Adrenal gland (tissue), 19 donors: ENCODE data around the gene BFAR. TPM values are rescaled to one million over a fixed set of nuclear protein-coding genes. Genes with fewer than 3 reads are reported as not detected.

Experiments used
- DNase-seq, 7 donors: peaks; one replicate each; pipeline ENCODE4 v3.0.0-alpha.2; 2019 to 2020
- H3K27ac ChIP-seq, 5 donors: fragments of 200-600 bp; sonication (generic) in 4 of 5; 1 replicate in 3 of 5; 2 replicates in 2 of 5; pipeline versions ENCODE4 v1.5.1 to v1.8.0; 2016 to 2020; ENCODE audit warnings: mild to moderate bottlenecking in 1 of 5
- H3K27me3 ChIP-seq: fragments of 200-600 bp; 2 replicates; pipeline ENCODE4 v1.8.0; 2021
- H3K36me3 ChIP-seq, 2 donors: fragments of 200-600 bp; replicated peaks in 1 of 2; 1 replicate in 1 of 2; 2 replicates in 1 of 2; pipeline versions ENCODE4 v1.5.1 to v1.8.0; 2018 to 2022
- H3K4me1 ChIP-seq, 2 donors: fragments of 200-600 bp; replicated peaks in 1 of 2; 1 replicate in 1 of 2; 2 replicates in 1 of 2; pipeline versions ENCODE4 v1.5.1 to v1.8.0; 2018 to 2021
- H3K4me3 ChIP-seq, 4 donors: fragments of 200-600 bp; sonication (generic) in 3 of 4; one replicate each; pipeline ENCODE4 v1.5.1; 2016 to 2018
- H3K9me3 ChIP-seq, 3 donors: fragments of 200-600 bp; sonication (generic) in 1 of 3; replicated peaks in 1 of 3; 1 replicate in 2 of 3; 2 replicates in 1 of 3; pipeline versions ENCODE4 v1.5.1 to v1.8.0; 2016 to 2021
- CTCF ChIP-seq, 6 experiments: fragments of 450-650 bp in 4 of 6; fragments of 200-600 bp in 2 of 6; sonication (generic) in 1 of 6; IDR thresholded peaks; 1 replicate in 5 of 6; 2 replicates in 1 of 6; pipeline versions ENCODE4 v1.5.1 to v1.8.0; 2016 to 2021; ENCODE audit warnings: antibody characterized with exemption in 6 of 6, mild to moderate bottlenecking in 2 of 6, moderate library complexity in 1 of 6
- POLR2A ChIP-seq, 2 donors: fragments of 450-650 bp; IDR thresholded peaks; one replicate each; pipeline ENCODE4 v1.6.1; 2017; ENCODE audit warnings: antibody characterized with exemption in 2 of 2, mild to moderate bottlenecking in 2 of 2, moderate library complexity in 1 of 2
- WGBS, 4 donors: extraction: QIAGEN DNeasy Blood & Tissue Kit in 2 of 4; methylation state at CpG; one replicate each; pipeline versions ENCODE4 v1.1.5 to v1.1.7; 2013 to 2017; 5-methylcytosine and 5-hydroxymethylcytosine counted together
- intact Hi-C, 2 donors: fragments of 100-400 bp; cut with DNase I; formaldehyde crosslinking; loops; one replicate each; pipeline versions ENCODE4 v1.14.1 to v1.15.0; 2022 to 2023
- long read RNA-seq, 10 donors: library from polyadenylated mRNA in 3 of 10; unstranded in 2 of 10; stranded (forward) in 1 of 10; transcript quantifications; one replicate each; pipeline ENCODE4 v2.0.0 and lab custom pipeline, GENCODE V29; 2021 to 2026
- polyA plus RNA-seq, 3 donors: library from polyadenylated mRNA; stranded (reverse); fragments of 200-250 nt in 2 of 3; fragments of 350-450 nt in 1 of 3; fragmentation: Illumina TruSeq in 1 of 3; extraction: RNeasy Lipid Tissue Mini Kit (QIAGEN cat#74804) in 1 of 3; gene quantifications; one replicate each; pipeline ENCODE4 v1.2.3, GENCODE V29; 2013 to 2014
- total RNA-seq, 9 donors: library from RNA; depleted of rRNA in 4 of 9; stranded (reverse); fragments of >200 nt in 4 of 9; fragments of 120-200 nt in 1 of 9; fragmentation: NEBNext Ultra II Directional in 1 of 9; extraction: Animal tissue kit (Norgen Biotek cat#: 25700) in 1 of 9; gene quantifications; one replicate each; pipeline versions ENCODE4 v1.1.0 to v1.2.4, GENCODE V29; 2013 to 2023
- donor health status: healthy with polysubstance abuse.
- donor health status: Bipolar disorder and iron deficiency.
- donor health status: DM: yes; HTN: yes; CAD: no.
- donor health status: DM: no; HTN: no; CAD: no.
- donor health status: DM: no; HTN: no; CAD: no.
- donor health status: DM: yes; HTN: yes; CAD: no.

BFAR gene, protein sequence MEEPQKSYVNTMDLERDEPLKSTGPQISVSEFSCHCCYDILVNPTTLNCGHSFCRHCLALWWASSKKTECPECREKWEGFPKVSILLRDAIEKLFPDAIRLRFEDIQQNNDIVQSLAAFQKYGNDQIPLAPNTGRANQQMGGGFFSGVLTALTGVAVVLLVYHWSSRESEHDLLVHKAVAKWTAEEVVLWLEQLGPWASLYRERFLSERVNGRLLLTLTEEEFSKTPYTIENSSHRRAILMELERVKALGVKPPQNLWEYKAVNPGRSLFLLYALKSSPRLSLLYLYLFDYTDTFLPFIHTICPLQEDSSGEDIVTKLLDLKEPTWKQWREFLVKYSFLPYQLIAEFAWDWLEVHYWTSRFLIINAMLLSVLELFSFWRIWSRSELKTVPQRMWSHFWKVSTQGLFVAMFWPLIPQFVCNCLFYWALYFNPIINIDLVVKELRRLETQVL
- total RNA-seq (10 to 100 TPM; 43.6 to 75.8 (median 59.7) TPM), polyA plus RNA-seq (10 to 100 TPM; 20.3 to 51.3 (median 33.5) TPM)
- long read RNA-seq, donor 1, transcript BFAR-201 (8 exons, 3,039 nt), result major isoform, 12 of 23 reads
- long read RNA-seq, donor 1, partial matches to known transcripts, result 9 of 23 reads
- long read RNA-seq, donor 1, other reads (novel, unspliced or antisense), result 0 of 23 reads
- long read RNA-seq, donor 2, partial matches to known transcripts, result 0 of 5 reads
- long read RNA-seq, donor 2, other reads (novel, unspliced or antisense), result 0 of 5 reads
- long read RNA-seq, donor 3, transcript BFAR-201 (8 exons, 3,039 nt), result major isoform, 11 of 16 reads
- long read RNA-seq, donor 3, transcript BFAR-203 (4 exons, 1,414 nt), result minor isoform, 5 of 16 reads
- long read RNA-seq, donor 3, partial matches to known transcripts, result 0 of 16 reads
- long read RNA-seq, donor 3, other reads (novel, unspliced or antisense), result 0 of 16 reads
- long read RNA-seq, donor 4, transcript BFAR-201 (8 exons, 3,039 nt), result major isoform, 12 of 32 reads
- long read RNA-seq, donor 4, transcript BFAR-210 (3 exons, 1,177 nt), result minor isoform, 5 of 32 reads
- long read RNA-seq, donor 4, transcript BFAR-203 (4 exons, 1,414 nt), result minor isoform, 7 of 32 reads
- long read RNA-seq, donor 4, partial matches to known transcripts, result 1 of 32 reads
- long read RNA-seq, donor 4, other reads (novel, unspliced or antisense), result 6 of 32 reads
- long read RNA-seq, donor 5, transcript BFAR-201 (8 exons, 3,039 nt), result major isoform, 35 of 68 reads
- long read RNA-seq, donor 5, transcript BFAR-203 (4 exons, 1,414 nt), result minor isoform, 9 of 68 reads
- long read RNA-seq, donor 5, partial matches to known transcripts, result 5 of 68 reads
- long read RNA-seq, donor 5, other reads (novel, unspliced or antisense), result 15 of 68 reads
- long read RNA-seq, donor 6, transcript BFAR-203 (4 exons, 1,414 nt), result major isoform, 5 of 16 reads
- long read RNA-seq, donor 6, transcript BFAR-201 (8 exons, 3,039 nt), result major isoform, 5 of 16 reads
- long read RNA-seq, donor 6, partial matches to known transcripts, result 1 of 16 reads
- long read RNA-seq, donor 6, other reads (novel, unspliced or antisense), result 4 of 16 reads
- long read RNA-seq, donor 7, partial matches to known transcripts, result 5 of 10 reads
- long read RNA-seq, donor 7, other reads (novel, unspliced or antisense), result 0 of 10 reads
- long read RNA-seq, donor 8, transcript BFAR-203 (4 exons, 1,414 nt), result minor isoform, 6 of 33 reads
- long read RNA-seq, donor 8, transcript BFAR-201 (8 exons, 3,039 nt), result major isoform, 12 of 33 reads
- long read RNA-seq, donor 8, partial matches to known transcripts, result 14 of 33 reads
- long read RNA-seq, donor 8, other reads (novel, unspliced or antisense), result 0 of 33 reads
- long read RNA-seq, donor 9, transcript BFAR-201 (8 exons, 3,039 nt), result major isoform, 7 of 24 reads
- long read RNA-seq, donor 9, transcript BFAR-203 (4 exons, 1,414 nt), result minor isoform, 6 of 24 reads
- long read RNA-seq, donor 9, partial matches to known transcripts, result 11 of 24 reads
- long read RNA-seq, donor 9, other reads (novel, unspliced or antisense), result 0 of 24 reads
- long read RNA-seq, donor 10, partial matches to known transcripts, result 0 of 10 reads
- long read RNA-seq, donor 10, other reads (novel, unspliced or antisense), result 0 of 10 reads

GRCh38 chr16:14632693-14633569 lies at the start of gene BFAR:
Gene BFAR (plus strand): TSS chr16:14632951. CDS start chr16:14644347, 11,396 bp downstream.
- peaks cover 10 to 32% of the 10 kb centered on the region in 2 donors for H3K4me1 ChIP-seq
- WGBS, 4 donors, result 0 to 1% (median 0%) methylated on average over 24 to 69 of the region's 69 CpGs

DNA sequence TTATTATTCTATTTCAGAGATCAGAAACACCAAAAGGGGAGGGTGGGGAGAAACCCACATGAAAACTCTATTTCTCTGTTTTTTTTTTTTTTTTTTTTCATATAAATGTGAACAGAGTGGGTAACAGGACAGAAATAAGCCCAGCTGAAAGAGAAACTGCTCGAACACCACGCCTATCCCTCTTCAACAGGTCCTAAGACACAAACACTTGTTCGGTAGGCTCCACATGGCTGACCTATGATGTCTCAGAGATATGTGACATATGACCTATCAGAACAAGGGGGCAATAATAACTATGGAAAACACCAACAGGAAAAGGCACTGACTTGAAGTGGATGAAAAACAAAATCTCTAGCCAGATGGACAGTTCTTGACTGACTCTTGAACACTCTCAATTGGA lies 47.5 kb upstream of the BFAR start:
- H3K27me3 ChIP-seq, result no peaks in the 10 kb centered on the region
- intact Hi-C loops, result no loop called here
- no peak overlapping the region for H3K27ac ChIP-seq
- H3K36me3 ChIP-seq, result peaks cover 0 to 67% of the 10 kb centered on the region in 2 donors
- H3K4me1 ChIP-seq, result peaks cover 0 to 5% of the 10 kb centered on the region in 2 donors
- H3K9me3 ChIP-seq, result no peaks in the 10 kb centered on the region
- no peak for DNase-seq
- H3K4me3 ChIP-seq, result no peak overlapping the region
- no peak for TF ChIP-seq POLR2A (IDR thresholded peaks at IDR 0.05)
- TF ChIP-seq CTCF (IDR thresholded peaks at IDR 0.05), result no peak
- WGBS, 4 donors, result 93 to 99% (median 96%) methylated on average over 3 of the region's 3 CpGs

More at GRCh38 chr16:14632693-14633569, at the start of gene BFAR:
- peaks cover 0 to 2% of the 10 kb centered on the region in 2 donors for H3K36me3 ChIP-seq
- no peaks in the 10 kb centered on the region for H3K9me3 ChIP-seq
- intact Hi-C loops, result no loop called here
- H3K27me3 ChIP-seq, result no peaks in the 10 kb centered on the region
- TF ChIP-seq POLR2A (IDR thresholded peaks at IDR 0.05), result peak; percentile 98 to 99
- TF ChIP-seq CTCF (IDR thresholded peaks at IDR 0.05), result no peak
- DNase-seq, result peak; percentile 99 to 100 (median 99)
- peak within 1 kb of the TSS; percentile 94 to 97 (median 97) for H3K27ac ChIP-seq
- H3K4me3 ChIP-seq, result peak within 1 kb of the TSS; percentile 68 to 99 (median 96)
